Measurements from ENCODE around the gene B3GNT9.

GRCh38 chr16:67191411-67191994 lies 40.7 kb upstream of the B3GNT9 start:
- no peak for TF ChIP-seq CTCF (conservative IDR thresholded peaks at IDR 0.05; ENCODE audit: low read depth, low read length)
- no peak for TF ChIP-seq EZH2 (IDR thresholded peaks at IDR 0.05; ENCODE audit: borderline replicate concordance, low read depth, low read length, poor library complexity, severe bottlenecking)

All from A673 (cell line).